Liver (tissue), 9 donors: ENCODE data around the gene LRRC28. TPM values are rescaled to one million over a fixed set of nuclear protein-coding genes. Genes with fewer than 3 reads are reported as not detected.

Experiments
- DNase-seq: peaks from one replicate; pipeline ENCODE4 v3.0.0-alpha.2; 2017; ENCODE audit warnings: low spot score
- H3K27ac ChIP-seq, 2 donors: one replicate each; pipeline ENCODE4 v1.7.0; 2013; ENCODE audit warnings: inconsistent platforms in 2 of 2, low read length in 2 of 2, control low read depth in 1 of 2, low read depth in 1 of 2, mild to moderate bottlenecking in 1 of 2
- H3K27me3 ChIP-seq, 4 donors: one replicate each; pipeline versions ENCODE4 v1.6.1 to v1.7.0; 2013; ENCODE audit warnings: low read length in 3 of 4, inconsistent platforms in 1 of 4, mild to moderate bottlenecking in 1 of 4, moderate library complexity in 1 of 4; ENCODE audit not compliant: control insufficient read depth in 4 of 4, insufficient read depth in 4 of 4
- H3K36me3 ChIP-seq, 4 donors: one replicate each; pipeline versions ENCODE4 v1.6.1 to v1.7.0; 2013; ENCODE audit warnings: low read length in 3 of 4, mild to moderate bottlenecking in 3 of 4, low read depth in 1 of 4, moderate library complexity in 1 of 4; ENCODE audit not compliant: control insufficient read depth in 4 of 4, insufficient read depth in 3 of 4
- H3K4me1 ChIP-seq, 4 donors: one replicate each; pipeline versions ENCODE4 v1.6.1 to v1.7.0; 2013; ENCODE audit warnings: low read length in 3 of 4, mild to moderate bottlenecking in 3 of 4, moderate library complexity in 1 of 4; ENCODE audit not compliant: control insufficient read depth in 4 of 4, insufficient read depth in 4 of 4
- H3K4me3 ChIP-seq, 3 donors: one replicate each; pipeline versions ENCODE4 v1.6.1 to v1.7.0; 2013; ENCODE audit warnings: low read length in 3 of 3, control low read depth in 1 of 3, low read depth in 1 of 3, mild to moderate bottlenecking in 1 of 3
- H3K9ac ChIP-seq, 2 donors: one replicate each; pipeline ENCODE4 v1.7.0; 2013; ENCODE audit warnings: low read length in 2 of 2, mild to moderate bottlenecking in 2 of 2, moderate library complexity in 2 of 2, control low read depth in 1 of 2, low read depth in 1 of 2
- H3K9me3 ChIP-seq, 4 donors: one replicate each; pipeline versions ENCODE4 v1.6.1 to v1.7.0; 2013; ENCODE audit warnings: low read length in 3 of 4; ENCODE audit not compliant: control insufficient read depth in 4 of 4
- ATF3 ChIP-seq: IDR thresholded peaks from 2 replicates; pipeline ENCODE4 v1.6.1; 2016; ENCODE audit warnings: antibody characterized with exemption
- CTCF ChIP-seq: fragments of 150-350 bp; IDR thresholded peaks from 2 replicates; pipeline ENCODE4 v1.5.1; 2017; ENCODE audit warnings: improper control_type of control experiment, low read depth, low read length; ENCODE audit not compliant: missing input control
- EGR1 ChIP-seq, 2 donors: IDR thresholded peaks; 2 replicates each; pipeline ENCODE4 v1.6.1; 2016 to 2018; ENCODE audit warnings: antibody characterized with exemption in 2 of 2, low read depth in 2 of 2
- FOXA1 ChIP-seq: IDR thresholded peaks from 2 replicates; pipeline ENCODE4 v1.6.1; 2016; ENCODE audit warnings: antibody characterized with exemption
- FOXA2 ChIP-seq: IDR thresholded peaks from 2 replicates; pipeline ENCODE4 v1.6.1; 2016; ENCODE audit warnings: antibody characterized with exemption
- GABPA ChIP-seq, 2 donors: IDR thresholded peaks in 1 of 2; conservative IDR thresholded peaks in 1 of 2; 2 replicates each; pipeline ENCODE4 v1.6.1; 2016; ENCODE audit warnings: antibody characterized with exemption in 2 of 2, mild to moderate bottlenecking in 1 of 2, moderate library complexity in 1 of 2
- HNF4A ChIP-seq, 2 donors: conservative IDR thresholded peaks; 2 replicates each; pipeline ENCODE4 v1.6.1; 2016; ENCODE audit warnings: antibody characterized with exemption in 2 of 2, mild to moderate bottlenecking in 2 of 2
- HNF4G ChIP-seq: IDR thresholded peaks from 2 replicates; pipeline ENCODE4 v1.6.1; 2016; ENCODE audit warnings: antibody characterized with exemption
- MAX ChIP-seq: IDR thresholded peaks from 2 replicates; pipeline ENCODE4 v1.6.1; 2016; ENCODE audit warnings: antibody characterized with exemption
- NR2F2 ChIP-seq: IDR thresholded peaks from 2 replicates; pipeline ENCODE4 v1.6.1; 2016; ENCODE audit warnings: antibody characterized with exemption
- RAD21 ChIP-seq, 2 donors: IDR thresholded peaks; 2 replicates each; pipeline ENCODE4 v1.6.1; 2016; ENCODE audit warnings: antibody characterized with exemption in 2 of 2, mild to moderate bottlenecking in 2 of 2
- REST ChIP-seq: IDR thresholded peaks from 2 replicates; pipeline ENCODE4 v1.6.1; 2016; ENCODE audit warnings: antibody characterized with exemption, mild to moderate bottlenecking
- RXRA ChIP-seq, 2 donors: IDR thresholded peaks; 2 replicates each; pipeline ENCODE4 v1.6.1; 2017 to 2018; ENCODE audit warnings: antibody characterized with exemption in 2 of 2, mild to moderate bottlenecking in 1 of 2
- SP1 ChIP-seq: IDR thresholded peaks from 2 replicates; pipeline ENCODE4 v1.6.1; 2018; ENCODE audit warnings: antibody characterized with exemption, mild to moderate bottlenecking
- TAF1 ChIP-seq: conservative IDR thresholded peaks from 2 replicates; pipeline ENCODE4 v1.6.1; 2016; ENCODE audit warnings: antibody characterized with exemption, mild to moderate bottlenecking
- YY1 ChIP-seq: IDR thresholded peaks from 2 replicates; pipeline ENCODE4 v1.6.1; 2016; ENCODE audit warnings: antibody characterized with exemption, mild to moderate bottlenecking
- ZBTB33 ChIP-seq: IDR thresholded peaks from 2 replicates; pipeline ENCODE4 v1.6.1; 2016; ENCODE audit warnings: antibody characterized with exemption
- WGBS: extraction: QIAGEN DNeasy Blood & Tissue Kit; methylation state at CpG from one replicate; pipeline ENCODE4 v1.1.7; 2013; 5-methylcytosine and 5-hydroxymethylcytosine counted together
- polyA plus RNA-seq, 2 donors: library from polyadenylated mRNA; stranded (reverse) in 1 of 2; unstranded in 1 of 2; fragments of 200-250 nt in 1 of 2; fragments of >200 nt in 1 of 2; fragmentation: Nextera tagmentation in 1 of 2; extraction: Ambion mirVana in 1 of 2; gene quantifications; one replicate each; pipeline versions ENCODE4 v1.2.1 to v1.2.3, GENCODE V29; 2013 to 2015
- total RNA-seq, 2 donors: library from RNA; depleted of rRNA; stranded (reverse); fragments of >200 nt; gene quantifications; one replicate each; pipeline ENCODE4 v1.2.3, GENCODE V29; 2014
- donor health status: healthy.
- donor health status: healthy.
- donor health status: healthy.
- donor health status: healthy.
- donor health status: healthy.

LRRC28 gene
- total and polyA plus RNA-seq, 4 donors: 15.4 to 46.6 (median 41.0) TPM

- TF ChIP-seq YY1 (no peak), EGR1 (IDR thresholded peaks at IDR 0.05; ENCODE audit: low read depth in 2 of 2) (no peak), HNF4A (conservative IDR thresholded peaks at IDR 0.05) (no peak), RXRA (IDR thresholded peaks at IDR 0.05) (no peak), TAF1 (no peak), ATF3 (no peak), HNF4G (no peak), CTCF (no peak), SP1 (no peak), MAX (no peak), FOXA2 (no peak), ZBTB33 (no peak), NR2F2 (no peak), GABPA (IDR thresholded peaks at IDR 0.05 in 1 of 2, conservative IDR thresholded peaks at IDR 0.05 in 1 of 2) (no peak), REST (no peak)
- WGBS: over 99% methylated on average over 2 of the region's 2 CpGs
- H3K4me3 ChIP-seq: no peak overlapping the region
- no peak overlapping the region for H3K9ac ChIP-seq
- no peak for DNase-seq
- H3K9me3 ChIP-seq: no peaks in the 10 kb centered on the region
- H3K27me3 ChIP-seq: no peaks in the 10 kb centered on the region
- peaks cover 0 to 19% (median 7%) of the 10 kb centered on the region in 4 donors for H3K4me1 ChIP-seq
- peaks cover 0 to 8% (median 4%) of the 10 kb centered on the region in 4 donors for H3K36me3 ChIP-seq
- H3K27ac ChIP-seq: no peak overlapping the region
Observed at GRCh38 chr15:99331381-99331780, 80.1 kb downstream of the LRRC28 start.

- Histone ChIP-seq H3K27ac (no peak overlapping the region), H3K9me3 (no peaks in the 10 kb centered on the region), H3K4me3 (no peak overlapping the region), H3K27me3 (no peaks in the 10 kb centered on the region), H3K4me1 (peaks cover 0 to 3% (median 0%) of the 10 kb centered on the region in 4 donors), H3K9ac (no peak overlapping the region), H3K36me3 (peaks cover 0 to 12% (median 7%) of the 10 kb centered on the region in 4 donors)
- TF ChIP-seq RAD21 (IDR thresholded peaks at IDR 0.05) (no peak), CTCF (no peak), FOXA2 (no peak), ATF3 (no peak), EGR1 (IDR thresholded peaks at IDR 0.05; ENCODE audit: low read depth in 2 of 2) (no peak), REST (no peak), FOXA1 (no peak), YY1 (no peak), SP1 (no peak), NR2F2 (no peak), HNF4G (no peak), GABPA (IDR thresholded peaks at IDR 0.05 in 1 of 2, conservative IDR thresholded peaks at IDR 0.05 in 1 of 2) (no peak)
- DNase-seq: no peak
Observed at GRCh38 chr15:99333413-99333812, 82.1 kb downstream of the LRRC28 start.
